ENCODE results near the gene MEF2A.

DNA sequence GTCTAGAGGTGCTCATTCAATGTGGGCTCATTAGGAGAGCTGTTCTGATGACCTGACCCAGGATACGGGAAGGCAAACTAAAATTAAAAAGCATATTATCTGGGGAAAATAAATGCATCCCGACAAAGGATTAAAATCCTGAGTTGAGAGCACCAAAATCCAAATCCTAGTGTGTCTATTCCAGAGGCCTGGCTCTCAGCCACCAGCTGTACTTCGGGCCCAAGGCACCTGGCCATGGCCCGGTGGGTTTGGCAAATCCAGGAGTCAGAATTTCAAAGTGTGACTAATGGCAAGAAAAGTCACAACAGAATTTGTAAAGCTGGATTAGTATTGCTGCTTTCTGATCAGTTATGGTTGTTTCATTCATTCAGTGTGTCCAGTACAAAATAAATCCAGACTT is 170.1 kb downstream of the MEF2A start:
- TF ChIP-seq, protein P1, sequence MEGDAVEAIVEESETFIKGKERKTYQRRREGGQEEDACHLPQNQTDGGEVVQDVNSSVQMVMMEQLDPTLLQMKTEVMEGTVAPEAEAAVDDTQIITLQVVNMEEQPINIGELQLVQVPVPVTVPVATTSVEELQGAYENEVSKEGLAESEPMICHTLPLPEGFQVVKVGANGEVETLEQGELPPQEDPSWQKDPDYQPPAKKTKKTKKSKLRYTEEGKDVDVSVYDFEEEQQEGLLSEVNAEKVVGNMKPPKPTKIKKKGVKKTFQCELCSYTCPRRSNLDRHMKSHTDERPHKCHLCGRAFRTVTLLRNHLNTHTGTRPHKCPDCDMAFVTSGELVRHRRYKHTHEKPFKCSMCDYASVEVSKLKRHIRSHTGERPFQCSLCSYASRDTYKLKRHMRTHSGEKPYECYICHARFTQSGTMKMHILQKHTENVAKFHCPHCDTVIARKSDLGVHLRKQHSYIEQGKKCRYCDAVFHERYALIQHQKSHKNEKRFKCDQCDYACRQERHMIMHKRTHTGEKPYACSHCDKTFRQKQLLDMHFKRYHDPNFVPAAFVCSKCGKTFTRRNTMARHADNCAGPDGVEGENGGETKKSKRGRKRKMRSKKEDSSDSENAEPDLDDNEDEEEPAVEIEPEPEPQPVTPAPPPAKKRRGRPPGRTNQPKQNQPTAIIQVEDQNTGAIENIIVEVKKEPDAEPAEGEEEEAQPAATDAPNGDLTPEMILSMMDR (IDR thresholded peaks at IDR 0.05), result no peak
- no peak for TF ChIP-seq POLR2A (IDR thresholded peaks at IDR 0.05)

Data from lower leg skin (tissue), 3 donors.